SU-DHL-6 (cell line): ENCODE data around the gene MYO7B.

Experiments
- CTCF ChIP-seq: fragments of 200-600 bp; sonication (generic); IDR thresholded peaks from one replicate; pipeline ENCODE4 v1.5.1; 2017; ENCODE audit warnings: antibody characterized with exemption, mild to moderate bottlenecking, low read length, moderate library complexity; ENCODE audit not compliant: insufficient read depth, poor library complexity, severe bottlenecking
- EZH2phosphoT487 ChIP-seq: fragments of 200-600 bp; sonication (generic), shearing (Covaris generic); conservative IDR thresholded peaks from 2 replicates; pipeline ENCODE4 v1.6.1; 2018; ENCODE audit warnings: mild to moderate bottlenecking, antibody characterized with exemption, low read length, moderate library complexity, mixed read lengths

GRCh38 chr2:127678531-127678930 is 143.0 kb downstream of the MYO7B start:
- no peak for TF ChIP-seq CTCF
- no peak for TF ChIP-seq EZH2phosphoT487
